Loucy (cell line): Measurements from ENCODE around the gene GPAM.
"Not testable (repeated sequence)": the region's sequence is repeated elsewhere in the genome, so short reads cannot be mapped to it uniquely, and the experiment has no call there.

Experiments
- CTCF ChIP-seq: fragments of 200-600 bp; sonication (generic); conservative IDR thresholded peaks from 2 replicates; pipeline ENCODE4 v1.5.1; 2014; ENCODE audit warnings: mild to moderate bottlenecking, antibody characterized with exemption, low read length
- EZH2phosphoT487 ChIP-seq: fragments of 200-600 bp; IDR thresholded peaks from 2 replicates; pipeline ENCODE4 v1.6.1; 2018; ENCODE audit warnings: antibody characterized with exemption, mild to moderate bottlenecking, moderate library complexity, borderline replicate concordance

- TF ChIP-seq EZH2phosphoT487, CTCF: not testable (repeated sequence)
These were observed 14.1 kb upstream of the GPAM start for GRCh38 chr10:112197662-112198061.
